H1 (cell line): ENCODE data around the gene RNF186.

ENCODE experiments used
- BCL11A ChIP-seq, 2 experiments: IDR thresholded peaks; one replicate each; pipeline ENCODE4 v1.6.1; 2011; ENCODE audit warnings: low read depth in 2 of 2, low read length in 2 of 2, mild to moderate bottlenecking in 2 of 2
- EP300 ChIP-seq, 2 experiments: IDR thresholded peaks; 1 replicate in 1 of 2; 2 replicates in 1 of 2; pipeline ENCODE4 v1.6.1; 2011 to 2012; ENCODE audit warnings: low read depth in 2 of 2, low read length in 2 of 2, mild to moderate bottlenecking in 2 of 2, borderline replicate concordance in 1 of 2, inconsistent platforms in 1 of 2, moderate library complexity in 1 of 2
- EZH2 ChIP-seq: fragments of 200-600 bp; sonication (generic); IDR thresholded peaks from 2 replicates; pipeline ENCODE4 v1.7.1; 2012; ENCODE audit warnings: low read depth, mild to moderate bottlenecking, moderate library complexity, low read length, inconsistent platforms; ENCODE audit not compliant: severe bottlenecking
- GABPA ChIP-seq: IDR thresholded peaks from 2 replicates; pipeline ENCODE4 v1.6.1; 2011; ENCODE audit warnings: mild to moderate bottlenecking, low read length, moderate library complexity, borderline replicate concordance; ENCODE audit not compliant: insufficient read depth
- KDM1A ChIP-seq: fragments of 200-600, 300-600 bp; sonication (generic); IDR thresholded peaks from 2 replicates; pipeline ENCODE4 v1.7.1; 2016; ENCODE audit warnings: mild to moderate bottlenecking, low read length, borderline replicate concordance
- KDM5A ChIP-seq: fragments of 200-600 bp; IDR thresholded peaks from 2 replicates; pipeline ENCODE4 v1.7.1; 2012; ENCODE audit warnings: mild to moderate bottlenecking, low read length, inconsistent platforms, mixed read lengths
- MAX ChIP-seq: IDR thresholded peaks from 2 replicates; pipeline ENCODE4 v1.6.1; 2012; ENCODE audit warnings: inconsistent platforms
- POLR2AphosphoS5 ChIP-seq: IDR thresholded peaks from 2 replicates; pipeline ENCODE4 v1.6.1; 2011; ENCODE audit warnings: low read depth, low read length
- RAD21 ChIP-seq, 2 experiments: IDR thresholded peaks in 1 of 2; conservative IDR thresholded peaks in 1 of 2; 2 replicates each; pipeline ENCODE4 v1.6.1; 2011; ENCODE audit warnings: low read depth in 2 of 2, low read length in 2 of 2, improper control_type of control experiment in 1 of 2, inconsistent platforms in 1 of 2, mild to moderate bottlenecking in 1 of 2, moderate library complexity in 1 of 2
- RBBP5 ChIP-seq: IDR thresholded peaks from 2 replicates; pipeline ENCODE4 v1.7.1; 2012; ENCODE audit warnings: low read depth, mild to moderate bottlenecking, inconsistent platforms, low read length, moderate library complexity, borderline replicate concordance
- SIRT6 ChIP-seq: IDR thresholded peaks from one replicate; pipeline ENCODE4 v1.7.1; 2012; ENCODE audit warnings: low read length, inconsistent platforms
- USF2 ChIP-seq: IDR thresholded peaks from 2 replicates; pipeline ENCODE4 v1.6.1; 2011; ENCODE audit warnings: low read length, improper control_type of control experiment
- ZNF274 ChIP-seq: IDR thresholded peaks from 2 replicates; pipeline ENCODE4 v1.7.0; 2012; ENCODE audit warnings: low read length, borderline replicate concordance; ENCODE audit errors: extremely low read depth
- TF ChIP-seq, protein P1 (sequence below), 3 experiments: IDR thresholded peaks; 1 replicate in 2 of 3; 2 replicates in 1 of 3; pipeline versions ENCODE4 v1.5.1 to v1.6.1; 2011; ENCODE audit warnings: low read length in 3 of 3, mild to moderate bottlenecking in 3 of 3, inconsistent platforms in 2 of 3, low read depth in 1 of 3, moderate library complexity in 1 of 3; ENCODE audit not compliant: insufficient read depth in 1 of 3; ENCODE audit errors: control extremely low read depth in 1 of 3

- TF ChIP-seq GABPA (no peak), KDM1A (no peak), POLR2AphosphoS5 (no peak), RBBP5 (no peak), EZH2 (no peak), SIRT6 (no peak), BCL11A (IDR thresholded peaks at IDR 0.05; ENCODE audit: low read depth in 2 of 2, low read length in 2 of 2) (no peak), EP300 (IDR thresholded peaks at IDR 0.05; ENCODE audit: borderline replicate concordance in 1 of 2, low read depth in 2 of 2, low read length in 2 of 2) (no peak), MAX (no peak), KDM5A (no peak), RAD21 (IDR thresholded peaks at IDR 0.05 in 1 of 2, conservative IDR thresholded peaks at IDR 0.05 in 1 of 2; ENCODE audit: low read depth in 2 of 2, low read length in 2 of 2) (no peak), USF2 (no peak), ZNF274 (no peak)
- TF ChIP-seq, protein P1, sequence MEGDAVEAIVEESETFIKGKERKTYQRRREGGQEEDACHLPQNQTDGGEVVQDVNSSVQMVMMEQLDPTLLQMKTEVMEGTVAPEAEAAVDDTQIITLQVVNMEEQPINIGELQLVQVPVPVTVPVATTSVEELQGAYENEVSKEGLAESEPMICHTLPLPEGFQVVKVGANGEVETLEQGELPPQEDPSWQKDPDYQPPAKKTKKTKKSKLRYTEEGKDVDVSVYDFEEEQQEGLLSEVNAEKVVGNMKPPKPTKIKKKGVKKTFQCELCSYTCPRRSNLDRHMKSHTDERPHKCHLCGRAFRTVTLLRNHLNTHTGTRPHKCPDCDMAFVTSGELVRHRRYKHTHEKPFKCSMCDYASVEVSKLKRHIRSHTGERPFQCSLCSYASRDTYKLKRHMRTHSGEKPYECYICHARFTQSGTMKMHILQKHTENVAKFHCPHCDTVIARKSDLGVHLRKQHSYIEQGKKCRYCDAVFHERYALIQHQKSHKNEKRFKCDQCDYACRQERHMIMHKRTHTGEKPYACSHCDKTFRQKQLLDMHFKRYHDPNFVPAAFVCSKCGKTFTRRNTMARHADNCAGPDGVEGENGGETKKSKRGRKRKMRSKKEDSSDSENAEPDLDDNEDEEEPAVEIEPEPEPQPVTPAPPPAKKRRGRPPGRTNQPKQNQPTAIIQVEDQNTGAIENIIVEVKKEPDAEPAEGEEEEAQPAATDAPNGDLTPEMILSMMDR (IDR thresholded peaks at IDR 0.05; ENCODE audit: control extremely low read depth in 1 of 3, insufficient read depth in 1 of 3, low read depth in 1 of 3, low read length in 3 of 3), result no peak
These were observed 31.3 kb upstream of the RNF186 start for GRCh38 chr1:19846338-19846737.
